Adrenal gland (tissue), 12 donors: ENCODE results near the gene CAD. TPM values are rescaled to one million over a fixed set of nuclear protein-coding genes. Genes with fewer than 3 reads are reported as not detected.

Experiments
- DNase-seq, 7 donors: peaks; one replicate each; pipeline ENCODE4 v3.0.0-alpha.2; 2019 to 2020
- H3K27ac ChIP-seq, 5 donors: fragments of 200-600 bp; sonication (generic) in 4 of 5; 1 replicate in 3 of 5; 2 replicates in 2 of 5; pipeline versions ENCODE4 v1.5.1 to v1.8.0; 2016 to 2020; ENCODE audit warnings: mild to moderate bottlenecking in 1 of 5
- H3K27me3 ChIP-seq: fragments of 200-600 bp; 2 replicates; pipeline ENCODE4 v1.8.0; 2021
- H3K36me3 ChIP-seq, 2 donors: fragments of 200-600 bp; replicated peaks in 1 of 2; 1 replicate in 1 of 2; 2 replicates in 1 of 2; pipeline versions ENCODE4 v1.5.1 to v1.8.0; 2018 to 2022
- H3K4me1 ChIP-seq, 2 donors: fragments of 200-600 bp; replicated peaks in 1 of 2; 1 replicate in 1 of 2; 2 replicates in 1 of 2; pipeline versions ENCODE4 v1.5.1 to v1.8.0; 2018 to 2021
- H3K4me3 ChIP-seq, 4 donors: fragments of 200-600 bp; sonication (generic) in 3 of 4; one replicate each; pipeline ENCODE4 v1.5.1; 2016 to 2018
- H3K9me3 ChIP-seq, 3 donors: fragments of 200-600 bp; sonication (generic) in 1 of 3; replicated peaks in 1 of 3; 1 replicate in 2 of 3; 2 replicates in 1 of 3; pipeline versions ENCODE4 v1.5.1 to v1.8.0; 2016 to 2021
- CTCF ChIP-seq, 6 experiments: fragments of 450-650 bp in 4 of 6; fragments of 200-600 bp in 2 of 6; sonication (generic) in 1 of 6; IDR thresholded peaks; 1 replicate in 5 of 6; 2 replicates in 1 of 6; pipeline versions ENCODE4 v1.5.1 to v1.8.0; 2016 to 2021; ENCODE audit warnings: antibody characterized with exemption in 6 of 6, mild to moderate bottlenecking in 2 of 6, moderate library complexity in 1 of 6
- POLR2A ChIP-seq, 2 donors: fragments of 450-650 bp; IDR thresholded peaks; one replicate each; pipeline ENCODE4 v1.6.1; 2017; ENCODE audit warnings: antibody characterized with exemption in 2 of 2, mild to moderate bottlenecking in 2 of 2, moderate library complexity in 1 of 2
- WGBS, 4 donors: extraction: QIAGEN DNeasy Blood & Tissue Kit in 2 of 4; methylation state at CpG; one replicate each; pipeline versions ENCODE4 v1.1.5 to v1.1.7; 2013 to 2017; 5-methylcytosine and 5-hydroxymethylcytosine counted together
- intact Hi-C, 2 donors: fragments of 100-400 bp; cut with DNase I; formaldehyde crosslinking; loops; one replicate each; pipeline versions ENCODE4 v1.14.1 to v1.15.0; 2022 to 2023
- polyA plus RNA-seq, 3 donors: library from polyadenylated mRNA; stranded (reverse); fragments of 200-250 nt in 2 of 3; fragments of 350-450 nt in 1 of 3; fragmentation: Illumina TruSeq in 1 of 3; extraction: RNeasy Lipid Tissue Mini Kit (QIAGEN cat#74804) in 1 of 3; gene quantifications; one replicate each; pipeline ENCODE4 v1.2.3, GENCODE V29; 2013 to 2014
- total RNA-seq, 9 donors: library from RNA; depleted of rRNA in 4 of 9; stranded (reverse); fragments of >200 nt in 4 of 9; fragments of 120-200 nt in 1 of 9; fragmentation: NEBNext Ultra II Directional in 1 of 9; extraction: Animal tissue kit (Norgen Biotek cat#: 25700) in 1 of 9; gene quantifications; one replicate each; pipeline versions ENCODE4 v1.1.0 to v1.2.4, GENCODE V29; 2013 to 2023
- donor health status: healthy with polysubstance abuse.
- donor health status: Bipolar disorder and iron deficiency.
- donor health status: DM: yes; HTN: yes; CAD: no.
- donor health status: DM: no; HTN: no; CAD: no.
- donor health status: DM: no; HTN: no; CAD: no.
- donor health status: DM: yes; HTN: yes; CAD: no.

Gene CAD
- total and polyA plus RNA-seq, 12 donors: 8.9 to 70.5 (median 18.4) TPM

DNA sequence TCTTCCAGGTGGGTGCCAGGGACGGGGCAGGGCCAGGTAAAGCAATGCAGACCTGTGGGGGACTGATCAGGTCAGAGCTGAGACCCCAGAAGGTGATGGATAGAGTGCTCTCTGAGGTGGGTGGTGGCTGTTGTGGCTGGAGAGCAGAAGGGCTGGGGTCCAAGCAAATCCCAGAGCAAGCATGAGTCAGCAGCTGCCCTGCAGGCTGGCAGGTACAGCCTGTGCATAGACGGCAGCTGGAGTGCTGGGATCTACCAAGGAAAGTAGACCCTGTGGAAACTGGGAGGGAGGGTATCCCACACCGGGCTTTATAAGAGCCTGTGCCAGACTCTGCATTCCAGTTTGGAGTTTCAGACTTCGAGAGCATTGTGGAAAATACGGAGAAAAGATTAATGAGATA, 65.7 kb downstream of the CAD start:
- H3K4me1 ChIP-seq: peaks cover 18 to 34% of the 10 kb centered on the region in 2 donors
- intact Hi-C loops: no loop called here
- H3K4me3 ChIP-seq: peak overlapping the region in 1 of 4 donors; percentile 10
- WGBS, 4 donors: 40 to 47% (median 43%) methylated on average over 4 to 5 of the region's 5 CpGs
- H3K27me3 ChIP-seq: no peaks in the 10 kb centered on the region
- TF ChIP-seq POLR2A (IDR thresholded peaks at IDR 0.05) (no peak), CTCF (IDR thresholded peaks at IDR 0.05) (no peak)
- DNase-seq: peak in 3 of 7 donors; percentile 45 to 60 (median 59)
- H3K36me3 ChIP-seq: no peaks in the 10 kb centered on the region
- peak overlapping the region in 3 of 5 donors; percentile 60 to 82 (median 71) for H3K27ac ChIP-seq
- H3K9me3 ChIP-seq: no peaks in the 10 kb centered on the region

GRCh38 chr2:27284996-27285395, 67.8 kb downstream of the CAD start:
- intact Hi-C loops: no loop called here
- Histone ChIP-seq H3K27ac (no peak overlapping the region), H3K4me3 (no peak overlapping the region), H3K36me3 (no peaks in the 10 kb centered on the region), H3K27me3 (no peaks in the 10 kb centered on the region), H3K4me1 (peaks cover 18 to 33% of the 10 kb centered on the region in 2 donors), H3K9me3 (no peaks in the 10 kb centered on the region)
- no peak for TF ChIP-seq CTCF (IDR thresholded peaks at IDR 0.05)
- no peak for TF ChIP-seq POLR2A (IDR thresholded peaks at IDR 0.05)
- 92 to 96% (median 94%) methylated on average over 1 of the region's 1 CpG for WGBS, 4 donors
- DNase-seq: no peak

- H3K4me3 ChIP-seq: no peak overlapping the region
- H3K4me1 ChIP-seq: peaks cover 18 to 28% of the 10 kb centered on the region in 2 donors
- no peaks in the 10 kb centered on the region for H3K9me3 ChIP-seq
- no peak overlapping the region for H3K27ac ChIP-seq
- intact Hi-C loops: no loop called here
- WGBS, 4 donors: 73 to 87% (median 80%) methylated on average over 6 of the region's 6 CpGs
- no peaks in the 10 kb centered on the region for H3K27me3 ChIP-seq
- H3K36me3 ChIP-seq: no peaks in the 10 kb centered on the region
- no peak for DNase-seq
- TF ChIP-seq POLR2A (IDR thresholded peaks at IDR 0.05) (no peak), CTCF (IDR thresholded peaks at IDR 0.05) (no peak)
These were observed 68.3 kb downstream of the CAD start for GRCh38 chr2:27285481-27285880.

DNA sequence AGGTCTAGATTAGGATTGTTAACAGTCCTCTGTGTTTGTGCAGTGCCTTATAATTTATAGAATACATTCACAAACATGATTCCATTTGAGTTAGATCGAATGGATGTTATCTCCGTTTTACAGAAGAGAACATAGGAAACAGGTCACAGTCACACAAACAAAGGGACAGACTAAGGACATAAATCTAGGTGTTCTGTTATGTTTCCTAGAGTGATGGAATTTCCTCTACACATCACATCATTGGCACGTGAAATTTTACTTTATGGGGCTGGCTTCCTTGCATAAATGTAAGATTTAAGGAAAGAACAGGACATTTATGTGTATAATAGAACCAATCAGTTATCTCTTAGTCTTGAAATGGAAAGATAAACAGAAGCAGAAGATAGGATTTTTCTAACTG, 71.4 kb downstream of the CAD start:
- Histone ChIP-seq H3K27me3 (no peaks in the 10 kb centered on the region), H3K4me3 (no peak overlapping the region)

More for the DNA sequence above, 71.4 kb downstream of the CAD start:
- no peak for DNase-seq
- WGBS, 4 donors: 38 to 54% (median 46%) methylated on average over 3 of the region's 3 CpGs
- H3K36me3 ChIP-seq: no peaks in the 10 kb centered on the region
- TF ChIP-seq CTCF (IDR thresholded peaks at IDR 0.05) (no peak), POLR2A (IDR thresholded peaks at IDR 0.05) (no peak)
- peak overlapping the region in 1 of 5 donors; percentile 14 for H3K27ac ChIP-seq
- no peaks in the 10 kb centered on the region for H3K9me3 ChIP-seq
- intact Hi-C loops: no loop called here
- H3K4me1 ChIP-seq: peaks cover 12 to 14% of the 10 kb centered on the region in 2 donors
